Measurements from ENCODE around the gene KRT85.

DNA sequence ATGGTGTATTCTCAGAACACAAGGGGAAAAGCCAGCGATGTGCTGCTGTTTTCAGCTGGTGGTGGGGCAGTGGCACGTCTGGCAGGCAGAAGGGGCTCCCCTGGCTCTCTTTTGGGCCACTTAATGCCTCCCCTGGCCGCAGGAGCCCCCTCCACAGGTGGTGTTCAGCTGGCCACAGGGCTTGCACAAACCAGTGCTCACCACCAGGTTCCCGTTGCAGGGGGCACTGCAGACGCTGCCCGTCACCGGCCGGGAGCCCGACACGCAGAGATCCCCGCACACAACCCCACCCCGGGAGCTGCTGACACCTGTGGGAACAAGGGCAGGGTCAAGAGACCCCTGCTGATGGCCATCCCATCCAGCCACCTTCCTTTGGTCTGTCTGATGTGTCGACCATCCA lies 52.8 kb downstream of the KRT85 start:
- TF ChIP-seq, protein P1, sequence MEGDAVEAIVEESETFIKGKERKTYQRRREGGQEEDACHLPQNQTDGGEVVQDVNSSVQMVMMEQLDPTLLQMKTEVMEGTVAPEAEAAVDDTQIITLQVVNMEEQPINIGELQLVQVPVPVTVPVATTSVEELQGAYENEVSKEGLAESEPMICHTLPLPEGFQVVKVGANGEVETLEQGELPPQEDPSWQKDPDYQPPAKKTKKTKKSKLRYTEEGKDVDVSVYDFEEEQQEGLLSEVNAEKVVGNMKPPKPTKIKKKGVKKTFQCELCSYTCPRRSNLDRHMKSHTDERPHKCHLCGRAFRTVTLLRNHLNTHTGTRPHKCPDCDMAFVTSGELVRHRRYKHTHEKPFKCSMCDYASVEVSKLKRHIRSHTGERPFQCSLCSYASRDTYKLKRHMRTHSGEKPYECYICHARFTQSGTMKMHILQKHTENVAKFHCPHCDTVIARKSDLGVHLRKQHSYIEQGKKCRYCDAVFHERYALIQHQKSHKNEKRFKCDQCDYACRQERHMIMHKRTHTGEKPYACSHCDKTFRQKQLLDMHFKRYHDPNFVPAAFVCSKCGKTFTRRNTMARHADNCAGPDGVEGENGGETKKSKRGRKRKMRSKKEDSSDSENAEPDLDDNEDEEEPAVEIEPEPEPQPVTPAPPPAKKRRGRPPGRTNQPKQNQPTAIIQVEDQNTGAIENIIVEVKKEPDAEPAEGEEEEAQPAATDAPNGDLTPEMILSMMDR (conservative IDR thresholded peaks at IDR 0.05) = no peak
- no peak for TF ChIP-seq EZH2 (IDR thresholded peaks at IDR 0.05; ENCODE audit: low read depth)

All from PC-9 (cell line).